Measurements from ENCODE around the gene SKA1. TPM values are rescaled to one million over a fixed set of nuclear protein-coding genes. Genes with fewer than 3 reads are reported as not detected.

Gene SKA1
- total and polyA plus RNA-seq, 9 of the 15 experiments (the other 6 are each of a cell fraction or from before 2014, with no cell fraction given), result 27.8 to 67.2 (median 41.9) TPM

DNA sequence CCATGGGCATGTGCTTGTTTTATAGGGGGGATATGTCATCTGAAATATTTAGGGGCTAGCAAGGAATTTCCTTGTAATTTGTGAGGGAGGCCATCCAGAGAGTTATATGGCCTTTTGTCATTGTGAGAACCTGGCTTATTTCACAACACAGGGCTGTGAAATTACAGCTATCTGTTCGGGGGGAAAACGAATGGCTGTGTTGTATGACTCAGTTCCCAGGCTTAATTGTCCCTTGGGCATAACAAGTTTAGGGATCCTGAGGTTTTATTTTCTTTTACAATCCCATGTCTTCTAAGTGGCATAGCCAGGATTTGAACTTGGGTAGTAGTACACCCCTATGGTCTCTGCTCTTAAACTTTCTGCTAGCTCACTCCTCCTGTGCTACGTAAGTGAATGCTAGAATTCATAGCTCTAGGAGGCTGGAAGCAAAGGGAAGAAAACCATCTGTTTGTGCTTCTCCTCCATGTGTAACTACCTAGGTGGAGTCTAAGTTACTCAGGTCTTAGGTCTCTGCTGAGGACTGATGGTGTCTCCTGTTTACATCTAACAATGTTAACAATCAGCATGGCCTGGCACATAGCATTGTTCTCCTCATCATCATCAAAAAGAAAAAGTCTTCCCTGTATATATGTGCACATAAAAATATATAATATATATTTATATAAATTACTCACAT, 53.8 kb downstream of the SKA1 start (continued):
- TF ChIP-seq, protein P1, sequence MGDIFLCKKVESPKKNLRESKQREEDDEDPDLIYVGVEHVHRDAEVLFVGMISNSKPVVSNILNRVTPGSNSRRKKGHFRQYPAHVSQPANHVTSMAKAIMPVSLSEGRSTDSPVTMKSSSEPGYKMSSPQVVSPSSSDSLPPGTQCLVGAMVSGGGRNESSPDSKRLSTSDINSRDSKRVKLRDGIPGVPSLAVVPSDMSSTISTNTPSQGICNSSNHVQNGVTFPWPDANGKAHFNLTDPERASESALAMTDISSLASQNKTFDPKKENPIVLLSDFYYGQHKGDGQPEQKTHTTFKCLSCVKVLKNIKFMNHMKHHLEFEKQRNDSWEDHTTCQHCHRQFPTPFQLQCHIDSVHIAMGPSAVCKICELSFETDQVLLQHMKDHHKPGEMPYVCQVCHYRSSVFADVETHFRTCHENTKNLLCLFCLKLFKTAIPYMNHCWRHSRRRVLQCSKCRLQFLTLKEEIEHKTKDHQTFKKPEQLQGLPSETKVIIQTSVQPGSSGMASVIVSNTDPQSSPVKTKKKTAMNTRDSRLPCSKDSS (IDR thresholded peaks at IDR 0.05; ENCODE audit: low read depth, partially characterized antibody), result no peak
- TF ChIP-seq SRSF7 (optimal IDR thresholded peaks at IDR 0.05; ENCODE audit: low read depth, low read length) (no peak), ILK (tag; IDR thresholded peaks at IDR 0.05; ENCODE audit: borderline replicate concordance, low read depth) (no peak)

GRCh38 chr18:50429207-50429948, 54.5 kb downstream of the SKA1 start:
- Histone ChIP-seq H3K9ac (ENCODE audit: insufficient read depth in 1 of 2, low read depth in 2 of 2, low read length in 2 of 2) (no peak overlapping the region), H3K9me3 (replicated peaks; ENCODE audit: control insufficient read depth, insufficient read depth, low read depth, low read length) (peaks cover 13% of the 10 kb centered on the region), H3K79me2 (ENCODE audit: control insufficient read depth, insufficient read depth, low read length) (no peaks in the 10 kb centered on the region), H3K27ac (ENCODE audit: extremely low read depth, low read depth, low read length) (no peak overlapping the region), H3K4me3 (no peak overlapping the region), H3K9me1 (ENCODE audit: control insufficient read depth, insufficient read depth, low read length) (no peaks in the 10 kb centered on the region), H3K36me3 (ENCODE audit: control insufficient read depth, insufficient read depth, low read length) (no peaks in the 10 kb centered on the region), H3K27me3 (ENCODE audit: control insufficient read depth in 2 of 2, insufficient read depth in 2 of 2, low read length in 2 of 2) (no peaks in the 10 kb centered on the region; a peak in 1 of 5 replicates), H4K20me1 (replicated peaks; ENCODE audit: control insufficient read depth, insufficient read depth, low read length) (no peaks in the 10 kb centered on the region), H2AFZ (ENCODE audit: low read depth, low read length) (no peak overlapping the region), H3K4me2 (ENCODE audit: insufficient read depth, low read length) (no peak overlapping the region), H3K4me1 (replicated peaks in 1 of 2; ENCODE audit: control insufficient read depth in 2 of 2, insufficient read depth in 2 of 2, low read length in 2 of 2) (peaks cover 0 to 16% of the 10 kb centered on the region in 2 experiments; a peak in 3 of 5 replicates)
- WGBS (ENCODE audit: insufficient coverage, low coverage, missing lambda C conversion rate), result 25% methylated on average over 4 of the region's 5 CpGs
- DNase-seq (ENCODE audit: extremely low read depth in 1 of 4, low spot score in 3 of 4) (peak; percentile 14 to 45 (median 19)), ATAC-seq (0 out of 3 replicates have a peak, but pooled peaks have one; percentile 19), FAIRE-seq (peak; percentile 54)
- intact Hi-C loops (cut with micrococcal nuclease) (loop anchor here (5.0 kb wide), 3 partner anchors 72 to 567 kb away; partner anchors contain the start of gene CXXC1), in situ Hi-C loops (cut with MboI) (no loop called here)
- ChIA-PET POLR2A (no interaction called here), CTCF (ENCODE audit: low intra/inter-chr PET ratio) (interaction anchor here (0.6 kb wide), 1 partner anchor 565 kb away, joined by 3 read pairs; no protein-coding TSS in a partner anchor)
- no TSS peak for BruUV-seq (replicated peaks)
- TF ChIP-seq ZNF197 (CRISPR knock-in tag; IDR thresholded peaks at IDR 0.05; ENCODE audit: low read depth), result no peak
- no peak for TF ChIP-seq KLF10 (CRISPR knock-in tag; IDR thresholded peaks at IDR 0.05)
- no peak for TF ChIP-seq RBM14 (IDR thresholded peaks at IDR 0.05; ENCODE audit: borderline replicate concordance, insufficient read depth, low read depth, low read length)
- no peak; the same call in 1 of the 2 replicates for TF ChIP-seq HSF4 (CRISPR knock-in tag; IDR thresholded peaks at IDR 0.05; ENCODE audit: borderline replicate concordance)
- TF ChIP-seq RBM22 (IDR thresholded peaks at IDR 0.05; ENCODE audit: low read depth, low read length, poor library complexity, severe bottlenecking), result no peak
- TF ChIP-seq PRMT5 (CRISPR knock-in tag; IDR thresholded peaks at IDR 0.05), result no peak
- no peak for TF ChIP-seq ELF4 (CRISPR knock-in tag; IDR thresholded peaks at IDR 0.05)
- no peak for TF ChIP-seq LEF1 (IDR thresholded peaks at IDR 0.05)
- TF ChIP-seq ETS2 (tag; IDR thresholded peaks at IDR 0.05; ENCODE audit: borderline replicate concordance, poor library complexity, severe bottlenecking), result no peak
- no peak for TF ChIP-seq DNMT1 (IDR thresholded peaks at IDR 0.05)
- TF ChIP-seq, protein P2, sequence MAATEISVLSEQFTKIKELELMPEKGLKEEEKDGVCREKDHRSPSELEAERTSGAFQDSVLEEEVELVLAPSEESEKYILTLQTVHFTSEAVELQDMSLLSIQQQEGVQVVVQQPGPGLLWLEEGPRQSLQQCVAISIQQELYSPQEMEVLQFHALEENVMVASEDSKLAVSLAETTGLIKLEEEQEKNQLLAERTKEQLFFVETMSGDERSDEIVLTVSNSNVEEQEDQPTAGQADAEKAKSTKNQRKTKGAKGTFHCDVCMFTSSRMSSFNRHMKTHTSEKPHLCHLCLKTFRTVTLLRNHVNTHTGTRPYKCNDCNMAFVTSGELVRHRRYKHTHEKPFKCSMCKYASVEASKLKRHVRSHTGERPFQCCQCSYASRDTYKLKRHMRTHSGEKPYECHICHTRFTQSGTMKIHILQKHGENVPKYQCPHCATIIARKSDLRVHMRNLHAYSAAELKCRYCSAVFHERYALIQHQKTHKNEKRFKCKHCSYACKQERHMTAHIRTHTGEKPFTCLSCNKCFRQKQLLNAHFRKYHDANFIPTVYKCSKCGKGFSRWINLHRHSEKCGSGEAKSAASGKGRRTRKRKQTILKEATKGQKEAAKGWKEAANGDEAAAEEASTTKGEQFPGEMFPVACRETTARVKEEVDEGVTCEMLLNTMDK (IDR thresholded peaks at IDR 0.05; ENCODE audit: borderline replicate concordance, insufficient read depth, low read depth, low read length, poor library complexity, severe bottlenecking), result no peak
- no peak for TF ChIP-seq PHF8 (IDR thresholded peaks at IDR 0.05; ENCODE audit: borderline replicate concordance, low read length)
